ENCODE measurements around the gene RAB12.

- no peak for TF ChIP-seq CTCF (IDR thresholded peaks at IDR 0.05; ENCODE audit: insufficient read depth, low read length, poor library complexity, severe bottlenecking)
- TF ChIP-seq EZH2phosphoT487 (conservative IDR thresholded peaks at IDR 0.05; ENCODE audit: low read length) = no peak
These were observed 6.3 kb downstream of the RAB12 start for GRCh38 chr18:8615397-8616027.
